A549 (cell line): ENCODE measurements around the gene USP6NL.

Experiments
- CBX2 ChIP-seq: fragments of 200-600 bp; sonication (generic); IDR thresholded peaks from 2 replicates; pipeline ENCODE4 v1.6.1; 2016; ENCODE audit warnings: low read depth, mild to moderate bottlenecking, borderline replicate concordance
- HMGXB4 ChIP-seq: fragments of 250-450 bp; sonication (Bioruptor Pico); IDR thresholded peaks from 2 replicates; pipeline ENCODE4 v1.5.0; 2021; ENCODE audit warnings: mild to moderate bottlenecking, moderate library complexity, borderline replicate concordance
- RARB ChIP-seq: fragments of 250-450 bp; sonication (Bioruptor Pico); IDR thresholded peaks from 2 replicates; pipeline ENCODE4 v1.8.0; 2021; ENCODE audit warnings: mild to moderate bottlenecking, moderate library complexity
- SMC3 ChIP-seq: fragments of >200 bp; sonication (Bioruptor Twin); formaldehyde crosslinking; IDR thresholded peaks from 3 replicates; pipeline ENCODE4 v1.6.1; 2018; ENCODE audit warnings: inconsistent platforms
- TF ChIP-seq, protein P1 (sequence below): fragments of >200 bp; sonication (Bioruptor Twin); formaldehyde crosslinking; IDR thresholded peaks from 3 replicates; pipeline ENCODE4 v1.5.1; 2016

DNA sequence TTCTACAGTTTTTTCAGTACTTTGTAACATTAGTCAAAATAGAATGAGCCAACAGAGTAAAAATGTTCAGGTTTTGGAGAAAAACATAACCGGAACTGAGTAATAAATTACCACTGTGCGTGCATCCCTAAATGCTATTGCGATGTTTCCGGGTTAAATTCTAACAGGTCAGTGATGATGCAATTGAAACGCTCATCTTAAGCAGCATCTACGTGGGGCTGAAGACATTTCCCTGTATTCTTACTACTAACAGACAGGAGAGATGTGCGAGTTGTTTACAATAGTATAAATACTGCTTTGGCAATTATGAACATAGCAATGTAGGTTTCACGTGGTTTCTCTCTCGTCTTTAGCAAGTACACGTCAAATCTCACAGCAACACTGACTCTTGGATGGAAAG lies 149.4 kb downstream of the USP6NL start:
- TF ChIP-seq, protein P1, sequence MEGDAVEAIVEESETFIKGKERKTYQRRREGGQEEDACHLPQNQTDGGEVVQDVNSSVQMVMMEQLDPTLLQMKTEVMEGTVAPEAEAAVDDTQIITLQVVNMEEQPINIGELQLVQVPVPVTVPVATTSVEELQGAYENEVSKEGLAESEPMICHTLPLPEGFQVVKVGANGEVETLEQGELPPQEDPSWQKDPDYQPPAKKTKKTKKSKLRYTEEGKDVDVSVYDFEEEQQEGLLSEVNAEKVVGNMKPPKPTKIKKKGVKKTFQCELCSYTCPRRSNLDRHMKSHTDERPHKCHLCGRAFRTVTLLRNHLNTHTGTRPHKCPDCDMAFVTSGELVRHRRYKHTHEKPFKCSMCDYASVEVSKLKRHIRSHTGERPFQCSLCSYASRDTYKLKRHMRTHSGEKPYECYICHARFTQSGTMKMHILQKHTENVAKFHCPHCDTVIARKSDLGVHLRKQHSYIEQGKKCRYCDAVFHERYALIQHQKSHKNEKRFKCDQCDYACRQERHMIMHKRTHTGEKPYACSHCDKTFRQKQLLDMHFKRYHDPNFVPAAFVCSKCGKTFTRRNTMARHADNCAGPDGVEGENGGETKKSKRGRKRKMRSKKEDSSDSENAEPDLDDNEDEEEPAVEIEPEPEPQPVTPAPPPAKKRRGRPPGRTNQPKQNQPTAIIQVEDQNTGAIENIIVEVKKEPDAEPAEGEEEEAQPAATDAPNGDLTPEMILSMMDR, result no peak
- TF ChIP-seq CBX2, result no peak
- TF ChIP-seq HMGXB4 (CRISPR knock-in tag), result no peak
- no peak for TF ChIP-seq RARB
- TF ChIP-seq SMC3, result no peak
